Heart right ventricle (tissue), 16 donors: ENCODE results near the gene MGAT5B. TPM values are rescaled to one million over a fixed set of nuclear protein-coding genes. Genes with fewer than 3 reads are reported as not detected.

Experiments used
- ATAC-seq, 8 donors: fragments of 200-7000 bp; cut with Tn5 transposase; one replicate each; pipeline ENCODE4 v1.9.1; 2020; ENCODE audit warnings: mild to moderate bottlenecking in 8 of 8, moderate library complexity in 8 of 8, moderate number of reproducible peaks in 1 of 8
- DNase-seq, 2 donors: peaks; one replicate each; pipeline ENCODE4 v3.0.0-alpha.2; 2020
- H3K27ac ChIP-seq, 10 donors: fragments of 200-600 bp; sonication (generic) in 2 of 10; one replicate each; pipeline versions ENCODE4 v1.5.0 to v1.8.0; 2020 to 2022; ENCODE audit warnings: mild to moderate bottlenecking in 3 of 10
- H3K27me3 ChIP-seq, 7 donors: fragments of 200-600 bp; one replicate each; pipeline ENCODE4 v1.8.0; 2021 to 2022; ENCODE audit warnings: mild to moderate bottlenecking in 2 of 7
- H3K36me3 ChIP-seq, 9 donors: fragments of 200-600 bp; sonication (generic) in 1 of 9; one replicate each; pipeline versions ENCODE4 v1.5.0 to v1.8.0; 2020 to 2022; ENCODE audit warnings: mild to moderate bottlenecking in 2 of 9
- H3K4me1 ChIP-seq, 9 donors: fragments of 200-600 bp; sonication (generic) in 1 of 9; one replicate each; pipeline versions ENCODE4 v1.5.0 to v1.8.0; 2020 to 2022; ENCODE audit warnings: mild to moderate bottlenecking in 4 of 9
- H3K4me3 ChIP-seq, 10 donors: fragments of 200-600 bp; sonication (generic) in 2 of 10; one replicate each; pipeline versions ENCODE4 v1.5.0 to v1.8.0; 2020 to 2022; ENCODE audit warnings: mild to moderate bottlenecking in 7 of 10, moderate library complexity in 2 of 10
- H3K9me3 ChIP-seq, 11 donors: fragments of 200-600 bp in 10 of 11; sonication (generic) in 2 of 11; one replicate each; pipeline versions ENCODE4 v1.5.0 to v1.8.0; 2013 to 2022; ENCODE audit warnings: mild to moderate bottlenecking in 2 of 11, control low read depth in 1 of 11, moderate library complexity in 1 of 11
- CTCF ChIP-seq, 9 donors: fragments of 200-600 bp; sonication (generic) in 2 of 9; IDR thresholded peaks; one replicate each; pipeline versions ENCODE4 v1.5.0 to v1.8.0; 2021 to 2022; ENCODE audit warnings: antibody characterized with exemption in 9 of 9, mild to moderate bottlenecking in 5 of 9, moderate library complexity in 1 of 9
- WGBS, 2 donors: extraction: QIAGEN DNeasy Blood & Tissue Kit; methylation state at CpG; one replicate each; pipeline ENCODE4 v1.1.7; 2013; ENCODE audit warnings: inconsistent platforms in 1 of 2; 5-methylcytosine and 5-hydroxymethylcytosine counted together
- intact Hi-C, 10 donors: fragments of 100-400 bp; cut with DNase I; formaldehyde crosslinking; loops; one replicate each; pipeline versions ENCODE4 v1.11.1 to v1.14.2; 2022
- polyA plus RNA-seq, 2 donors: library from polyadenylated mRNA; stranded (reverse); fragments of 200-250 nt; gene quantifications; one replicate each; pipeline ENCODE4 v1.2.3, GENCODE V29; 2013
- total RNA-seq, 10 donors: library from RNA; stranded (reverse); fragmentation: NEBNext Ultra II Directional in 3 of 10; extraction: Animal tissue kit (Norgen Biotek cat#: 25700) in 3 of 10; gene quantifications; one replicate each; pipeline versions ENCODE4 v1.2.1 to v1.2.4, GENCODE V29; 2021 to 2023
- donor health status: Arrhythmogenic right ventricular cardiomyopathy.
- donor health status: ischemic (EF 13 %, LVEDD 7.1; RV severe dilation, severe dysfunction).
- donor health status: healthy with polysubstance abuse.
- donor health status: DM: no; HTN: yes; CAD: no.
- donor health status: DM: no; HTN: no; CAD: no.
- donor health status: ischemic (EF 25% LVEDD 6.9; RV normal size, moderate dysfunction).
- donor health status: ischemic (EF 25% LVEDD 5.7; RV mildly dilated, moderate dysfunction).
- donor health status: healthy.
- donor health status: DM: yes; HTN: yes; CAD: no.
- donor health status: Ischemic cardiomyopathy.
- donor health status: ischemic (EF 35%, LVEDD 5.7; RV mildly dilated, moderate dysfunction).
- donor health status: nonischemic (EF 11% LVEDD 7.7; RV severe dilation, severe dysfunction).
- donor health status: DM: yes; HTN: yes; CAD: no.
- donor health status: PGD.
- donor health status: ischemic (EF 29% LVEDD 5.4; RV normal size, mild dysfunction).
- donor health status: nonischemic (EF 23%, LVEDD 6.1; RV moderate dilation, normal function).

The MGAT5B gene
- total and polyA plus RNA-seq, 12 donors, result 0.09 to 0.29 (median 0.13) TPM; not detected in 8

- WGBS, 2 donors, result 77 to 82% methylated on average over 16 of the region's 16 CpGs
- H3K4me3 ChIP-seq, result no peak overlapping the region
- peak in 1 of 8 donors; percentile 13 for ATAC-seq
- no peak for TF ChIP-seq CTCF (IDR thresholded peaks at IDR 0.05)
- H3K27me3 ChIP-seq, result peaks cover 0 to 48% (median 28%) of the 10 kb centered on the region in 7 donors
- no peaks in the 10 kb centered on the region for H3K36me3 ChIP-seq
- peaks cover 0 to 11% (median 0%) of the 10 kb centered on the region in 9 donors for H3K4me1 ChIP-seq
- no peak overlapping the region for H3K27ac ChIP-seq
- intact Hi-C loops, result no loop called here
- no peak for DNase-seq
- H3K9me3 ChIP-seq, result no peaks in the 10 kb centered on the region
Observed at GRCh38 chr17:76996741-76997694, 128.8 kb downstream of the MGAT5B start.

- H3K36me3 ChIP-seq, result no peaks in the 10 kb centered on the region
- peaks cover 0 to 11% (median 0%) of the 10 kb centered on the region in 9 donors for H3K4me1 ChIP-seq
- no peak for DNase-seq
- no peak for TF ChIP-seq CTCF (IDR thresholded peaks at IDR 0.05)
- peak in 1 of 8 donors; percentile 14 for ATAC-seq
- H3K27me3 ChIP-seq, result peaks cover 0 to 49% (median 31%) of the 10 kb centered on the region in 7 donors
- H3K27ac ChIP-seq, result peak overlapping the region in 1 of 10 donors; percentile 41
- H3K9me3 ChIP-seq, result no peaks in the 10 kb centered on the region
- H3K4me3 ChIP-seq, result no peak overlapping the region
- intact Hi-C loops, result no loop called here
- 64 to 70% methylated on average over 16 of the region's 16 CpGs for WGBS, 2 donors
Observed at GRCh38 chr17:76997981-76998531, 129.9 kb downstream of the MGAT5B start.

- Histone ChIP-seq H3K4me3 (no peak overlapping the region), H3K27ac (peak overlapping the region in 1 of 10 donors; percentile 41), H3K4me1 (peaks cover 0 to 10% (median 0%) of the 10 kb centered on the region in 9 donors), H3K36me3 (no peaks in the 10 kb centered on the region), H3K27me3 (peaks cover 0 to 53% (median 31%) of the 10 kb centered on the region in 7 donors), H3K9me3 (no peaks in the 10 kb centered on the region)
- DNase-seq (no peak), ATAC-seq (no peak)
- intact Hi-C loops, result no loop called here
- 85 to 86% methylated on average over 8 of the region's 8 CpGs for WGBS, 2 donors
- TF ChIP-seq CTCF (IDR thresholded peaks at IDR 0.05), result no peak
Observed at GRCh38 chr17:76998839-76999238, 130.6 kb downstream of the MGAT5B start.

Other genes starting within 250 kb of the MGAT5B start
- gene ST6GALNAC1, start 224.6 kb upstream of the MGAT5B start, total RNA-seq, result 1 to 10 TPM; 1.9 to 6.4 (median 3.3) TPM
- gene ST6GALNAC1, start 224.6 kb upstream of the MGAT5B start, polyA plus RNA-seq, result 1 to 10 TPM; 3.4 to 7.3 TPM
- 100 to 1,000 TPM; 298 to 586 (median 488) TPM for gene MXRA7, start 157.4 kb upstream of the MGAT5B start, total RNA-seq
- 100 to 1,000 TPM; 121 to 199 TPM for gene MXRA7, start 157.4 kb upstream of the MGAT5B start, polyA plus RNA-seq
- 10 to 100 TPM; 34.6 to 79.3 (median 43.2) TPM for gene JMJD6, start 141.8 kb upstream of the MGAT5B start, total RNA-seq
- 10 to 100 TPM; 36.1 to 56.5 TPM for gene JMJD6, start 141.8 kb upstream of the MGAT5B start, polyA plus RNA-seq
- 10 to 100 TPM; 18.0 to 29.9 (median 24.7) TPM for gene METTL23, start 141.6 kb upstream of the MGAT5B start, total RNA-seq
- gene METTL23, start 141.6 kb upstream of the MGAT5B start, polyA plus RNA-seq, result 10 to 100 TPM; 24.5 to 41.8 TPM
- 100 to 1,000 TPM in 1 of 10 donors, 10 to 100 TPM in 9; 58.8 to 103 (median 76.3) TPM for gene SRSF2, start 131.1 kb upstream of the MGAT5B start, total RNA-seq
- 100 to 1,000 TPM in 1 of 2 donors, 10 to 100 TPM in 1; 93.4 to 109 TPM for gene SRSF2, start 131.1 kb upstream of the MGAT5B start, polyA plus RNA-seq
- 10 to 100 TPM; 25.1 to 34.4 (median 29.6) TPM for gene MFSD11, start 130.3 kb upstream of the MGAT5B start, total RNA-seq
- gene MFSD11, start 130.3 kb upstream of the MGAT5B start, polyA plus RNA-seq, result 10 to 100 TPM in 1 of 2 donors, 1 to 10 TPM in 1; 9.2 to 23.2 TPM